WERI-Rb-1 (cell line): ENCODE measurements around the gene NOVA1.

Source experiments
- DNase-seq: peaks from one replicate; pipeline ENCODE4 v3.0.0-alpha.2; 2020
- H3K27ac ChIP-seq: fragments of 250-450 bp; sonication (Bioruptor Pico); 2 replicates; pipeline ENCODE4 v1.5.1; 2020; ENCODE audit warnings: mild to moderate bottlenecking, moderate library complexity
- H3K27me3 ChIP-seq: fragments of 250-450 bp; sonication (Bioruptor Pico); 2 replicates; pipeline ENCODE4 v1.5.1; 2021; ENCODE audit warnings: mild to moderate bottlenecking, low read depth, moderate library complexity; ENCODE audit not compliant: insufficient read depth, severe bottlenecking
- H3K36me3 ChIP-seq: fragments of 250-450 bp; sonication (Bioruptor Pico); 2 replicates; pipeline ENCODE4 v1.5.1; 2020; ENCODE audit warnings: mild to moderate bottlenecking, moderate library complexity
- H3K4me3 ChIP-seq: 2 replicates; pipeline ENCODE4 v1.5.1; 2011; ENCODE audit warnings: low read depth, mild to moderate bottlenecking, control low read depth, low read length
- H3K9me3 ChIP-seq: fragments of 250-450 bp; sonication (Bioruptor Pico); 2 replicates; pipeline ENCODE4 v1.5.1; 2021; ENCODE audit warnings: mild to moderate bottlenecking, moderate library complexity; ENCODE audit not compliant: severe bottlenecking
- TF ChIP-seq, protein P1 (sequence below): IDR thresholded peaks from 2 replicates; pipeline ENCODE4 v1.5.1; 2011; ENCODE audit warnings: low read depth, mild to moderate bottlenecking, control low read depth, inconsistent platforms, low read length

Gene NOVA1

GRCh38 chr14:26589925-26590324 is 7.9 kb downstream of the NOVA1 start:
- Histone ChIP-seq H3K9me3 (no peaks in the 10 kb centered on the region), H3K27ac (no peak overlapping the region), H3K4me3 (no peak overlapping the region), H3K36me3 (no peaks in the 10 kb centered on the region), H3K27me3 (peaks cover 10% of the 10 kb centered on the region)
- no peak for DNase-seq
- TF ChIP-seq, protein P1, sequence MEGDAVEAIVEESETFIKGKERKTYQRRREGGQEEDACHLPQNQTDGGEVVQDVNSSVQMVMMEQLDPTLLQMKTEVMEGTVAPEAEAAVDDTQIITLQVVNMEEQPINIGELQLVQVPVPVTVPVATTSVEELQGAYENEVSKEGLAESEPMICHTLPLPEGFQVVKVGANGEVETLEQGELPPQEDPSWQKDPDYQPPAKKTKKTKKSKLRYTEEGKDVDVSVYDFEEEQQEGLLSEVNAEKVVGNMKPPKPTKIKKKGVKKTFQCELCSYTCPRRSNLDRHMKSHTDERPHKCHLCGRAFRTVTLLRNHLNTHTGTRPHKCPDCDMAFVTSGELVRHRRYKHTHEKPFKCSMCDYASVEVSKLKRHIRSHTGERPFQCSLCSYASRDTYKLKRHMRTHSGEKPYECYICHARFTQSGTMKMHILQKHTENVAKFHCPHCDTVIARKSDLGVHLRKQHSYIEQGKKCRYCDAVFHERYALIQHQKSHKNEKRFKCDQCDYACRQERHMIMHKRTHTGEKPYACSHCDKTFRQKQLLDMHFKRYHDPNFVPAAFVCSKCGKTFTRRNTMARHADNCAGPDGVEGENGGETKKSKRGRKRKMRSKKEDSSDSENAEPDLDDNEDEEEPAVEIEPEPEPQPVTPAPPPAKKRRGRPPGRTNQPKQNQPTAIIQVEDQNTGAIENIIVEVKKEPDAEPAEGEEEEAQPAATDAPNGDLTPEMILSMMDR: no peak

DNA sequence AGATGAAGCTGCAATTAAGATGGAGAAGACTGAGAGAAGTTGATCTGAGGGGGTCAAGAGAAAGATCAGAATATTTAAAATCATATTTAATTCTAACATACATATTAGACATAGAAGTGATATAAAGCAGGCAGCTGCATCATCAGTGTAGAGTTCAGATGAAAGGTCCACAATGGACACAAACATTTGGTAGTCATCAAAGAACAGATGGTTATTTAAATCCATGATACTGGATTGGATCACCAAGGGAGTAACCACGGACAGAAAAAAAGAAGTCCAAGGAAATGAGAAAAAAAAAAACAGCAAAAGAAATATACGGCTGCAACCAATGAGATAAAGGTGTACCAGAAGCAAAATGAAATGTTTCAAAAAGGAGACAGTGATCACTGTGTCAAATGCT is 20.1 kb downstream of the NOVA1 start:
- Histone ChIP-seq H3K9me3 (no peaks in the 10 kb centered on the region), H3K27me3 (no peaks in the 10 kb centered on the region), H3K27ac (no peak overlapping the region), H3K4me3 (no peak overlapping the region), H3K36me3 (no peaks in the 10 kb centered on the region)
- DNase-seq: no peak
- TF ChIP-seq, protein P1: no peak

GRCh38 chr14:26554069-26554772 is 43.6 kb downstream of the NOVA1 start:
- no peaks in the 10 kb centered on the region for H3K9me3 ChIP-seq
- H3K27me3 ChIP-seq: no peaks in the 10 kb centered on the region
- H3K36me3 ChIP-seq: no peaks in the 10 kb centered on the region
- TF ChIP-seq, protein P1: no peak
- no peak overlapping the region for H3K27ac ChIP-seq
- no peak for DNase-seq
- H3K4me3 ChIP-seq: no peak overlapping the region

DNA sequence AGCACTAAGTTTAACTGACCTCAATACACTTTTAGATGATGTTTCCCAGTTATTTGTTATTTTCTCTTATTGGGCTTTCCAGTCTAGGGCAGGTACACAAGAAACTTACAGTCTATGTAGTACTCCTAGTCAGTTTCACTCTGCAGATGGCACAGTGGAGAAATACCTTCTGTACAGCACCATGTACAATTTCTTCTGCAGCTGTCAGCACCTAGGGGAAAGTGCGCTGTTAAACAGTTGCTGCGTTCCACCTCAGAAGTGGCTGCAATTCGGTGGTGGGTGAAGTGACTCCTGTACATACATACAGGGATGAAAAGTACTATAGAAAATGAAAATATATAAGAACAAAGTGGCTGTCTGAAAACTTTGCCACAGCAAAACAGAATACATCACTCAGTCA is 48.3 kb downstream of the NOVA1 start:
- Histone ChIP-seq H3K27me3 (no peaks in the 10 kb centered on the region), H3K4me3 (no peak overlapping the region), H3K27ac (no peak overlapping the region), H3K9me3 (no peaks in the 10 kb centered on the region), H3K36me3 (no peaks in the 10 kb centered on the region)
- TF ChIP-seq, protein P1: no peak
- no peak for DNase-seq

DNA sequence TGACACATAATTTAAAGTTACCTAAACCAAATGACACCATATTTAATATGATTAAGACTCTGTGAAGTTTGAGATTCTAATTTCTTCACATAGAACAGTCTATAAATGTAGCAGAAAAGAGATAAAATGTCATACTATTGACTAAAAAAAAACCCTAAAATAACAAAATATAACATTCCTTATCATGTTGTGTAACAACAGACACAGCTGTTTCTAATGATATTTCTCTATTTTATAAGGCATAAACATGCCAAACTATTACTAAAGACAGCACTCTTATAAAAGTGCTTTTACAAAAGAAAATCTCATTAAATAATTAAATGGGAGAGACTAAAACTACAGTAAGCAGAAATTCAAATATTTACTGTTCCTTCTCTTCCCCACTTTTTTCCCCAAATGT is 49.4 kb downstream of the NOVA1 start:
- TF ChIP-seq, protein P1: no peak
- no peaks in the 10 kb centered on the region for H3K36me3 ChIP-seq
- no peaks in the 10 kb centered on the region for H3K9me3 ChIP-seq
- H3K27me3 ChIP-seq: no peaks in the 10 kb centered on the region
- no peak overlapping the region for H3K4me3 ChIP-seq
- H3K27ac ChIP-seq: no peak overlapping the region
- no peak for DNase-seq

DNA sequence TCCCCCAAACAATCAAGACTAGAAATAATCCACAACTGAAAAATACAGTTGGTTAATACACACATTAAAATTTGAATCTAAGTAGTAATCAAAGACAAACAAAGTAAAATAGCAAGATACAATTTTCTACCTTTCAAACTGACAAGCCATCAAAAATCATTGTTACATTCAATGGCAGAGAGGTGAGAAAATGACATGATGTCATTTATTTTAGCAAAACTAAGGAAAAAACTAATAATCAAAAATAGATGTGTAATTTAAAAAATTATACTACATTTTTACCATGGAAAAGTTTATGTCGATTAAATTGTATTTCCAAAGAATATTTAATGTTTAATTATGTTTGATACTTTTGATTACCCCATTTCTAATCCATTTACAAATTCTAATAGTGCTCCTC is 59.7 kb downstream of the NOVA1 start:
- Histone ChIP-seq H3K4me3 (no peak overlapping the region), H3K27me3 (no peaks in the 10 kb centered on the region), H3K9me3 (no peaks in the 10 kb centered on the region), H3K27ac (no peak overlapping the region), H3K36me3 (no peaks in the 10 kb centered on the region)
- TF ChIP-seq, protein P1: no peak
- DNase-seq: no peak
